Stimulated activated memory B cell treated with anti-CD40 and anti-IgM and Interleukin-4, amounts not matched to agents 10 μg/mL and 1 μg/mL and 100 μg/mL, for 72 hours (primary cell): ENCODE measurements around the gene AFF1.

ENCODE experiments used
- ATAC-seq: fragments of 150-1000 bp; cut with Tn5 transposase; 2 replicates; pipeline ENCODE4 v1.10.0; 2021
- H3K27ac Mint-ChIP-seq: one replicate; pipeline ENCODE4 v1.8.0; 2022; ENCODE audit warnings: mild to moderate bottlenecking, mixed read lengths
- H3K27me3 Mint-ChIP-seq: one replicate; pipeline ENCODE4 v1.8.0; 2022; ENCODE audit warnings: mixed read lengths
- H3K36me3 Mint-ChIP-seq: one replicate; pipeline ENCODE4 v1.8.0; 2022; ENCODE audit warnings: mixed read lengths
- H3K4me1 Mint-ChIP-seq: one replicate; pipeline ENCODE4 v1.8.0; 2022; ENCODE audit warnings: mixed read lengths
- H3K4me3 Mint-ChIP-seq: one replicate; pipeline ENCODE4 v1.8.0; 2022; ENCODE audit warnings: mild to moderate bottlenecking, moderate library complexity, mixed read lengths
- H3K9me3 Mint-ChIP-seq: one replicate; pipeline ENCODE4 v1.8.0; 2022; ENCODE audit warnings: mixed read lengths

AFF1 gene

GRCh38 chr4:86910369-86910768 lies 24.4 kb upstream of the AFF1 start:
- Mint-ChIP-seq H3K27me3 (no peaks in the 10 kb centered on the region), H3K36me3 (no peaks in the 10 kb centered on the region), H3K27ac (no peak overlapping the region), H3K4me3 (no peak overlapping the region), H3K4me1 (peaks cover 36% of the 10 kb centered on the region), H3K9me3 (no peaks in the 10 kb centered on the region)
- ATAC-seq, result no peak

- no peaks in the 10 kb centered on the region for H3K27me3 Mint-ChIP-seq
- H3K36me3 Mint-ChIP-seq, result no peaks in the 10 kb centered on the region
- ATAC-seq, result peak; percentile 39
- no peaks in the 10 kb centered on the region for H3K9me3 Mint-ChIP-seq
- H3K27ac Mint-ChIP-seq, result no peak overlapping the region
- H3K4me3 Mint-ChIP-seq, result no peak overlapping the region
- H3K4me1 Mint-ChIP-seq, result peaks cover 36% of the 10 kb centered on the region
These were observed 23.8 kb upstream of the AFF1 start for GRCh38 chr4:86910820-86911684.

DNA sequence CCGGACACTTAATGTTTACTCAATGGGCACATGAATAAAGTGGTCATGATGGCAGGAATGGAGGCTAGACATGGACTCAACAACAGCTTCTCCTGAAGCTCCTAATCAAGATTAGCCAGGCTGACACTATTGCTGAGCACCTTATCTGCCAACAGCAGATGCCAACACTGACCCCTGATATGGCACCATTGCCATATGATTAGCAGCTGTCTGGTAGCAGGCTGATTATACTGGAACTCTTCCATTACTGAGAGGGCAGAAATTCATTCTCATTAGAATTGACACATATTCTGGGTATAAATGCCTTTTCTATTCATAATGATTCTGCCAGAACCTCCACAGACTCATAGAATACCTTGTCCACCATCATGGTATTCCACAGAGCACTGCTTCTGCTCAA lies 18.4 kb upstream of the AFF1 start:
- ATAC-seq, result no peak
- H3K4me1 Mint-ChIP-seq, result peaks cover 18% of the 10 kb centered on the region
- H3K36me3 Mint-ChIP-seq, result no peaks in the 10 kb centered on the region
- no peak overlapping the region for H3K4me3 Mint-ChIP-seq
- no peaks in the 10 kb centered on the region for H3K9me3 Mint-ChIP-seq
- no peaks in the 10 kb centered on the region for H3K27me3 Mint-ChIP-seq
- no peak overlapping the region for H3K27ac Mint-ChIP-seq

DNA sequence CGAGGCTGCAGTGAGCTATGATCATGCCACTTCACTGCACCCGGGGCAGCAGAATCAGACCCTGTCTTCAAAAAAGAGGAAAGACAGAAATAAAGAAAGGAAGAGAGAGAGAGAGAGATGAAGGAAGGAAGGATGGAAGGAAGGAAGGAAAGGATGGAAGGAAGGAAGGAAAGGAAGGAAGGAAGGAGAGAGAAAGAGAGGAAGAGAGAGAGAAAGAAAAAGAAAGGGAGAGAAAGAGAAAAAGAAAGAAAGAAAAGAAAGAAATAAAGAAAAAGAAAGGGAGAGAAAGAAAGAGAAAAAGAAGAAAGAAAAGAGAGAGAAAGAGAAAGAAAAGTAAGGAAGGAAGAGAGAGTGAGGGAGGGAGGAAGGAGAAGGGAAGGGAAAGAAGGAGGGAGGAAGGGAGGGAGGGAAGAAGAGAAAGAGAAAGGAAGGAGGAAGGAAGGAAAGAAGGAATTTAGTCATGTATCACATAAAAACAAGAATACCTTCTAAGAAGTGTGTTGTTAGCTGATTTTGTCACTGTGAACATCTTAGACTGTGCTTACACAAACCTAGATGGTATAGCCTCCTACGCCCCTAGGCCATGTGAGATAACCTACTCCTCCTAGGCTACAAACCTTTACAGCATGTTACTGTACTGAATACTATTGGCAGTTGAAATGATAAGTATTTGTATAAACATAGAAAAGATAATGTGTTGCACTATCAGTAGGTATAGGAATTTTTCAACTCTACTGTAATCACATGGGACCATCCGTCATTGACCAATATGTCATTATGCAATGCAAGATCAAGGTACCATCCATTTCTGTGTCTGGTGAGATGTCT lies 17.4 kb upstream of the AFF1 start:
- no peaks in the 10 kb centered on the region for H3K27me3 Mint-ChIP-seq
- H3K27ac Mint-ChIP-seq, result peak overlapping the region; percentile 50
- no peaks in the 10 kb centered on the region for H3K9me3 Mint-ChIP-seq
- no peaks in the 10 kb centered on the region for H3K36me3 Mint-ChIP-seq
- no peak overlapping the region for H3K4me3 Mint-ChIP-seq
- H3K4me1 Mint-ChIP-seq, result peaks cover 17% of the 10 kb centered on the region
- ATAC-seq, result no peak

GRCh38 chr4:86918539-86919072 lies 16.2 kb upstream of the AFF1 start:
- no peak overlapping the region for H3K4me3 Mint-ChIP-seq
- ATAC-seq, result peak; percentile 50
- H3K27ac Mint-ChIP-seq, result peak overlapping the region; percentile 20
- no peaks in the 10 kb centered on the region for H3K36me3 Mint-ChIP-seq
- H3K9me3 Mint-ChIP-seq, result no peaks in the 10 kb centered on the region
- no peaks in the 10 kb centered on the region for H3K27me3 Mint-ChIP-seq
- H3K4me1 Mint-ChIP-seq, result peaks cover 22% of the 10 kb centered on the region

GRCh38 chr4:86919561-86920223 lies 15.1 kb upstream of the AFF1 start:
- Mint-ChIP-seq H3K27ac (no peak overlapping the region), H3K36me3 (no peaks in the 10 kb centered on the region), H3K27me3 (no peaks in the 10 kb centered on the region), H3K4me1 (peaks cover 22% of the 10 kb centered on the region), H3K4me3 (no peak overlapping the region), H3K9me3 (no peaks in the 10 kb centered on the region)
- ATAC-seq, result no peak

DNA sequence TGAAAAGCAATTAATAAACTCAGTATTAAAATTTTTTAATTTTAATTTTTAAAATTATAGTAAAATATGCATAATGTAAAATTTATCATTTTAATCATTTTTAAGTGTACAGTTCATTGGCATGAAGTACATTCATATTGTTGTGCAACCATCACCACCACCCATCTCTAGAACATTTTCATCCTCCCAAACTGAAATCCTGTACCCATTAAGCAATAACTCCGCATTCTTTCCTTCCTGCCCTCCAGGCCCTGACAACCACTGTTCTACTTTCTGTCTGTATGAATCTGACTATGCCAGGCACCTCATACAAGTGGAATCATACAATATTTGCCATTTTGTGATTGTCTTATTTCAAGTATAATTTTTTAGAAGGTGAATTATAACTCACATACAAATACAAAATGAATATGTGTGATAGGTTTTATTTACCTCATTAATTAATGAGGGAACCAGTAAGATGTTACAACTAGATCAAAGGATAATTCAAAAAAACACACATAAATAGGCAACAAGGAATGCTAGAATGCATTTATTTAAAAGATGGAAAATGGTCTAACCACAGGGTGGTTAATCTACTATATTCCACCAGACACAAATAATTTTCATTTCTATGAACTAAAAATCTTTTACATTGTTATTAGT lies 13.1 kb upstream of the AFF1 start:
- ATAC-seq, result no peak
- H3K36me3 Mint-ChIP-seq, result no peaks in the 10 kb centered on the region
- no peaks in the 10 kb centered on the region for H3K27me3 Mint-ChIP-seq
- no peak overlapping the region for H3K4me3 Mint-ChIP-seq
- H3K9me3 Mint-ChIP-seq, result no peaks in the 10 kb centered on the region
- peaks cover 22% of the 10 kb centered on the region for H3K4me1 Mint-ChIP-seq
- H3K27ac Mint-ChIP-seq, result no peak overlapping the region

DNA sequence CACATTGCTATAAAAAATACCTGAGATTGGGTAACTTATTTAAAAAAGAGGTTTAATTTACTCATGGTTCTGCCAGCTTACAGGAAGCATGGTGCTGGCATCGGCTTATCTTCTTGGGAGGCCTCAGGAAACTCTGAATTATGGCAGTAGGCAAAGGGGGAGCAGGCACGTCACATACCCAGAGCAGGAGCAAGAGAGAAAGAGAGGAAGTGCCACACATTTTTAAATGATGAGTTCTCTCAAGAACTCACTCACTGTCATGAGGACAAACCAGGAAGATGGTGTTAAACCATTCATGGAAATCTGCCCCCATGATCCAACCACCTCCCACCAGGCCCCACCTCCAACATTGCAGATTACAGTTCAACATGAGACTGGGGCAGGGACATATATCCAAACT lies 10.0 kb upstream of the AFF1 start:
- ATAC-seq, result no peak
- H3K27ac Mint-ChIP-seq, result no peak overlapping the region
- H3K9me3 Mint-ChIP-seq, result no peaks in the 10 kb centered on the region
- H3K4me3 Mint-ChIP-seq, result no peak overlapping the region
- H3K36me3 Mint-ChIP-seq, result peaks cover 3% of the 10 kb centered on the region
- H3K27me3 Mint-ChIP-seq, result no peaks in the 10 kb centered on the region
- H3K4me1 Mint-ChIP-seq, result peaks cover 30% of the 10 kb centered on the region

DNA sequence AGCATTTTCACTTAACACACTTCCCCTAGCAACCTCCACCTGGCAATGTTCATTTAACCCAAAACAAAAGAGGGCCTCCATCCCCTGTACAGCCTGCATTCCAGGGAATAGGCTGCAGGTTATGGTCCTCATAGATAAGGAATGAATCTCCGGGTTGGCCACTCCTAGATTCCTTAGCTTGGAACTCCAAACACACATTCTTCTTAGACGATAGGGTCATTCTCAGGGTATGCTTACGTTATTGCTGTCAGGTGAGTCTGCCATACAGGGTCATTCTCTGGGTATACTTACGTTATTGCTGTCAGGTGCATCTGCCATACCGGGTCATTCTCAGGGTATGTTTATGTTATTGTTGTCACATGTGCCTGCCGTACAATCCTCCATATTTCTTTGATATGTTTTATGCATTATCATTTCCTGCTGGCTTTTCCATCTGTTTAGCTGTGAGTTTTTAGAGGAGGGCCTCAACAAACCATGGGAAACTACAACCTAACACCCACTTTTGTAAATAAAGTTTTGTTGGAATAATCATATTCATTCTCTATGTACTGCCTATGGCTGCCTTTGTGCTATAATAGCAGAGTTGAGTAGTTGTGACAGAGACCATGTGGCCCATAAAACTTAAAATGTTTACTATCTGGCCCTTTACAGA lies 8.2 kb upstream of the AFF1 start:
- ATAC-seq, result no peak
- Mint-ChIP-seq H3K36me3 (peaks cover 15% of the 10 kb centered on the region), H3K27ac (no peak overlapping the region), H3K9me3 (no peaks in the 10 kb centered on the region), H3K27me3 (no peaks in the 10 kb centered on the region), H3K4me1 (peaks cover 36% of the 10 kb centered on the region), H3K4me3 (no peak overlapping the region)

GRCh38 chr4:86927843-86928395 lies 6.9 kb upstream of the AFF1 start:
- H3K4me3 Mint-ChIP-seq, result peak overlapping the region; percentile 55
- H3K27me3 Mint-ChIP-seq, result no peaks in the 10 kb centered on the region
- peak; percentile 63 for ATAC-seq
- peaks cover 15% of the 10 kb centered on the region for H3K36me3 Mint-ChIP-seq
- no peaks in the 10 kb centered on the region for H3K9me3 Mint-ChIP-seq
- peaks cover 28% of the 10 kb centered on the region for H3K4me1 Mint-ChIP-seq
- peak overlapping the region; percentile 48 for H3K27ac Mint-ChIP-seq

- no peaks in the 10 kb centered on the region for H3K27me3 Mint-ChIP-seq
- peaks cover 30% of the 10 kb centered on the region for H3K4me1 Mint-ChIP-seq
- no peak overlapping the region for H3K4me3 Mint-ChIP-seq
- no peaks in the 10 kb centered on the region for H3K9me3 Mint-ChIP-seq
- peak; percentile 61 for ATAC-seq
- peaks cover 15% of the 10 kb centered on the region for H3K36me3 Mint-ChIP-seq
- peak overlapping the region; percentile 48 for H3K27ac Mint-ChIP-seq
These were observed 6.2 kb upstream of the AFF1 start for GRCh38 chr4:86928400-86929255.

- Mint-ChIP-seq H3K27me3 (no peaks in the 10 kb centered on the region), H3K9me3 (no peaks in the 10 kb centered on the region), H3K4me3 (peak overlapping the region; percentile 87), H3K4me1 (peaks cover 53% of the 10 kb centered on the region), H3K36me3 (peaks cover 15% of the 10 kb centered on the region), H3K27ac (peak overlapping the region; percentile 86)
- no peak for ATAC-seq
These were observed 552 bp upstream of the AFF1 start for GRCh38 chr4:86934147-86934770.

DNA sequence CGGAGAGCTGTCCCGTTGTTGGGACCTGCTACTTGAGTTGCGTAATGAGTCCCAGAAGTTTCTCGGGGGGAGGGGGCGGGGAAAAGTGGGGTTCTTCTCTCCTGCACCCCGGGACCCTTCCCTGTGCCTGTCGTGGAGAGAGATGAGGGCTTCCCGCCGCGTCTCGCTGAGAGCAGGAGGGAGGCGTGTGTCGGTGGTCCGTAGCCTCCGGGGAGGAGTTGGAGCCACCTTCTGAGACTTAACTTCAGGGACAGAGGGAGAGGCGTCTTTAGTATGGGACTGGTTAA lies 698 bp downstream of the AFF1 start:
- Mint-ChIP-seq H3K36me3 (peaks cover 6% of the 10 kb centered on the region), H3K4me1 (peaks cover 56% of the 10 kb centered on the region), H3K9me3 (no peaks in the 10 kb centered on the region), H3K27me3 (no peaks in the 10 kb centered on the region), H3K27ac (peak overlapping the region; percentile 86), H3K4me3 (peak overlapping the region; percentile 92)
- no peak for ATAC-seq
